HG02870 (cell line): ENCODE measurements around the gene SHISA2.
"Not testable (repeated sequence)": the region's sequence is repeated elsewhere in the genome, so short reads cannot be mapped to it uniquely, and the experiment has no call there.

Source experiments
- ATAC-seq: cut with Tn5 transposase; IDR thresholded peaks from one replicate; pipeline ENCODE4 v1.9.1; 2021; ENCODE audit warnings: mild to moderate bottlenecking, moderate library complexity; ENCODE audit not compliant: unreplicated experiment

The SHISA2 gene

DNA sequence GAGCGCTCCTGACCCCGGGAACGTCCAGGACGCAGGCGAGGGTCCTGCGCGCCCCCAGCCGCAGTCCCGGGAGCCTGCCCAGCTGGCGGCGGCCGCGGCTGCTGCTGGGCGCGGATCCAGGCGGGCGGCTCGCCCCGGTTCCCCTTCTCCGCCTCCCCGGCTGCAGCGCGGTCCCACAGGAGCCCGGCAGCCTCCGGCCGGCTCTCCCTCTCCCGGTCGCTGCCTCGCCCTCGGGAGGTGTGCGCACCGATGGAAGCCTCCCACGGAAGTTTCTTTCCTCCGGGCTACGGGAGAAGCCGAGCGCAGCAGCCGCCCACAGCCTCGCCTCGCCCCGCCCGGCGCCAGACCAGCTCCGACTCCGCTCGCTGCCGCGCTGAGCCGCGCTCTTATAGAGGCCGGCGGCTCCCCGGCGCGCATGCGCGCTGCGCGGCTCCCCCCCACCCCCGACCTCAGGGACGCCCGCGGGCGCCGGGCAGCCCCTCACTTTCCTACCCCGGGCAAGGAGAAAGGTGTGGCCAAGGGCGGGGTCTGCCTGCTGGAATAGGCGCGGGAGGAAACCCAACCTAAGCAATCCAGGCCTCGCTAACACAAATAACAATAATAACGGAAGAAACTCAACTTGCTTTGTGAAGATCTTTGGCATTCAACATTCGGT, at the start of gene SHISA2:
SHISA2 (minus strand) TSS at position 360 of the 655 bp plus-strand sequence. CDS start 1,041 bp downstream, outside the sequence.
- ATAC-seq = peak; percentile 51

DNA sequence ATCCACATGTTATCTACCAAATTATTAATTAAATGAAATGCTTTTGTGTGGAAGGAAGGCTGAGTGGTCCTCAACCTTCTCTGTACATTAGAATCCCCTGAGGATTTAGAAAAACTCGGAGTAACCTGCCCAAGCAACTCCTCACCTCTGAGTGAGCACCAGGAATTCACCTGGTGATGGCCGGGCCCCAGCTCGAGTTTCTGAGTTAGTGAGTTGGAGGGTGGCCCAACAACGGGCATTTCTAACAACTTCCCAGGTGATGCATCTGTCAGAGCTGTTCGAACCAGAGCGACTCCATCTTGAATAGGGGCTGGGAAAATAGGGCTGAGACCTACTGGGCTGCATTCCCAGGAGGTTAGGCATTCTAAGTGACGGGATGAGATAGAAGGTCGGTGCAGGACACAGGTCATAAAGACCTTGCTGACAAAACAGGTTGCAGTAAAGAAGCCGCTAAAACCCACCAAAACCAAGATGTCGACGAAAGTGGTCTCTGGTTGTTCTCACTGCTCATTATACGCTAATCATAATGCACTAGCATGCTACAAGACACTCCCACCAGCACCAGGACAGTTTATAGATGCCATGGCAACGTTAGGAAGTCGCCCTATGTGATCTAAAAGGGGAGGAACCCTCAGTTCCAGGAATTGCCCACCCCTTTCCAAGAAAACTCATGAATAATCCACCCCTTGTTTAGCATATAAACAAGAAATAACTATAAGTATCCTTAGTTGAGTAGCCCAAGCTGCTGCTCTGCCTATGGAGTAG, 44.2 kb upstream of the SHISA2 start:
- ATAC-seq = no peak

DNA sequence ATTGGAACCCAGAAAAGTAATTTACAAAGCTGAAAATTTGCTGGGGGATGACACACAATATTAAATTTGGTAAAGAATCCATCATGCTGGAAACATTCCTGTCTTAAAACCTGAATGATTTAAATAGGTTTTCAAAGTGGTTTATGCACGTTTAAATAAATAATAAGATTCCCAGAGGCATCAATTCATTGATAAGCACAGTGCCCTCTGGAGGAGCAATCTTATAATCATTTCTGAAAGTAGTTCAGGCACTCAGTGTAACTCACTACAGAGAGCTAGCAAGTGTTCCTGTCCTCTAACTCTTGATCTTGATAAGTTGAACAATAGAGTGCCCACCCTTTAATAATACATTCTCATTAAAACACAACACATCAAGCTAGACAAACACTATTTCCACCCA, 43.5 kb upstream of the SHISA2 start:
- no peak for ATAC-seq

DNA sequence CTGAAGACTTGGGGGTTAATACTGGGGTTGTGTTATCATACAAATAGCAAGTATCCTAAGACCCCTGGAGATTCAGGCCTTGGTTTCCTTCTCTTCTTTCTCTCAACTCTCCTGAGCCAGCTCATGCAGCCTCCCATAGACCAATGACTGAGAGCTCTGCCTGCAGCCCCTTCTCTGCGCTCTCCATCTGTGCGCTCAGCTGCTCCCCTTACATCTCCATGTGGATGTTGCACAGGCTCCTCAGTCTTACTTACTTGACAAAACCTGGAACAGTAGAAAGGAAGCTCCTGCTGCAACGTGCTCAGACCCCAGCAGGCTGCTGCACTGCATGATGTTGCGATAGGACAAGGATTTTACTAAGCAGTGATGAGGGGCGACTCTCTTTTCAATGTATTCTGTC, 25.0 kb upstream of the SHISA2 start:
- not testable (repeated sequence) for ATAC-seq

DNA sequence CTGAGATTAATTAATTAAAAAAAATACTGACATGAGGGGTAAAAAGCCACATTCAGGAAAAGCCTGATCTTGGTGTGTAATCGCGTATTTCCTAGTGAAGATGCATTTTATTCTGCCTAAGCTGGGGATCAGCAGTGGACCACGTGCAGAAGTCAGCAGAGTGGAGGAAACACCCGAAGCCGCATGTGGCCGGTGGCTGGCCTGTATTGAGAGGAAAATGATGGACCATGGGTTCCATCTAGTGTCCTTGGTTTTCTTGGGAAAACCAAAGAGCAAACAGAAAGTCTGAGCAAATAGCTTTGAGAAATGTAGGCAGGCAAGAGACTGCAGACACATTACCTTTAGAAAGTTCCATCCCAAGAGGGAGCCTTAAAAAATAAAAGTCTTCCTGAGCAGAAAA, 23.7 kb upstream of the SHISA2 start:
- no peak for ATAC-seq

DNA sequence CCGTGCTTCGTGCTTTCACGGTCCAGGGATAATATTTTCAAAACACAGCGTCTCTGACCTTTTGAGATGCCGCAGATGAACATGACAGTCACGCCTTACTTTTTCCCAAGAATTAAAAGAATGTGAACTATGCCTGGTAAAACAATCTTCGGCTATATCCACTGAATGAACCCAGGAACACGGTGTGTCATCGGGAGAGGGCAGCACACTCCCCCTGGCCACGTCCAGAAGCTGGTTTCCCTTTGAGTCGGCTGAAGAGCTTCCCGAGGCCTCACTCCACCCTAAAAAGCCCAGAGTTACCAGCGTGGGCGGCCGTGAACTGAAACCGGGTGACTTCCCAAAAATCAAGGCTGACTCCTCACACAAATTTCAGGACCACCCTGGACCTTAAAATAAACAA, 22.9 kb upstream of the SHISA2 start:
- no peak for ATAC-seq

DNA sequence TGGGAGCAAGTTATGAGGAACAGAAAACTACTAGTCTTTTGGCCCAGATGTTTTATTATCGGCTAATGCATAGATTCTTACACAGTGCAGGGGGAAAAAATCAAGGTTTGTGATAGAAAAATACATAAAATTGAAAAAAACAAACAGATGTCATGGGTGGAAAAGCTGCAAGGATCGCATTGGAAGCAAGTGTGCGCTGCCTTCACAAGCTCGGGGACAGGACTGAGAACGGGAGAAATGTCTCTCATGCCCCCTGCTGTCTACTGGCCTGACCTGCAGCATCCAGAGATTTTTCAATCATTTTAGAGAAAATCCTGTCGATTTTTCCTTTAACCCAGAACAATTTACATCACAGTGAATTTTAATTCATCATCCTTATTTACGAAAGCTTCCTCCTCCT, 20.5 kb upstream of the SHISA2 start:
- ATAC-seq = not testable (repeated sequence)

DNA sequence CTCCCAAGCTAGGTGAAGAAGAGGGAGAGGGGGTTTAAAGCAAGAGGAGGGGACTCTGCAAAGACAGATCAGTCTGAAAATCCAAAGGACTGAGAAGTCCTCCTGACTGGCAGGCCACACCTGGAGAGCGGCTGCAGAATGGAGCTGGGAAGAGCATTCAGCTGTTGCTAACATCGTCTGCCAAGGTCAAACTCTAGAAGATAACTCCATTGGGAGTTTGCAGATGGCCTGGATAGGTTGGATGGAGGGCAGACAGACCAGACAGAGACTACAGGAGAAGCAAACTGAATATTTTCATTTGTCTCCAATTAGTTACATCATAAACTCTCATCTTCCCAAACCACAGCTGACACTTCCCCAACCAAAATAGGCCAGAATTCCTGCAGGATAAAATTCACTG, 19.9 kb upstream of the SHISA2 start:
- ATAC-seq = no peak

DNA sequence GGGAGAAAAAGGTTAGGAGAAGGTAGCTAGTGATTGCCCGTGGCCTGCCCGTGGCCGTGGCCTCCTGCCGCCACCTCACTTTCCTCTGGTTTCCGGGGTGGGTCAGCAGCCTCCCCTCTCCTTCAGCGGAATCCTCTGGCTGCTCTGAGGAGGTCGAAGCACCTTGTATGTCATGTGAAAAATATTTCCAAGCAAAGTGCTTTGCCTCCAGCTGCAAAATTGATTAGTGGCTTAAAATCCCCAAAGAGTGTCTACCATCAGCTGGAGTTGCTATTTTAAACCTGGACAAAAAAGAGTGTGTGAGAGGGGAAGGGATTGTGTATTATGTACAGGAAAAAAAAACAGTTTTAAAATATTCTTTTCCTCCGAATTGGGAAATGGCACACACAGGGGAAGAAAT, 17.8 kb upstream of the SHISA2 start:
- not testable (repeated sequence) for ATAC-seq

DNA sequence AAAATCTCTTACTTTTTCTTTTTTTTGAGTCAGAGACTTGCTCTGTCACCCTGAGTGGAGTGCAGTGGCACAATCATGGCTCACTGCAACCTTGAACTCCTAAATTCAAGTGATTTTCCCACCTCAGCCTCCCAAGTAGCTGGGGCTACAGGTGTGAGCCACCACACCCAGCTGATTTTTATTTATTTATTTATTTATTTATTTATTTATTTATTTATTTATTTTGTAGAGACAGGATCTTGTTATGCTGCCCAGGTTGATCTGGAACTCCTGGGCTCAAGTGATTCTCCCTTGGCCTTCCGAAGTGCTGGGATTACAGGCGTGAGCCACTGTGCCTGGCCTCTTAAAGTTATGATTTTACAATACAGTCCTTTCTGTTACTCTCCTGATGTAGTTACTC, 16.6 kb upstream of the SHISA2 start:
- not testable (repeated sequence) for ATAC-seq

DNA sequence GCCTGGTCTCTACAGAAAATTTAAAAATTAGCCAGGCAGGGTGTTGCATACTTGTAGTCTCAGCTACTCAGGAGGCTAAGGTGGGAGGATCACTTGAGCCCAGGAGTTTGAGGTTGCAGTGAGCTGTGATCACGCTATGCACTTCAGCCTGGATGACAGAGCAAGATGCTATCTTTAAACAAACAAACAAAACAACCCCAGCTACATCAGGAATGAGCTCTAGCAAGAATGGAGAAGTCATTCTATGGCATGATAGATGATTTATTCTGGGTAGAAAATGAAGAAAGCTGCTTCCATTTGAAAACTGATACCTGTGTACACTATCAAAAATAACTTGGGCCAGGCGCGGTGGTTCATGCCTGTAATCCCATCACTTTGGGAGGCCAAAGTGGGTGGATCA, 15.8 kb upstream of the SHISA2 start:
- ATAC-seq = no peak

DNA sequence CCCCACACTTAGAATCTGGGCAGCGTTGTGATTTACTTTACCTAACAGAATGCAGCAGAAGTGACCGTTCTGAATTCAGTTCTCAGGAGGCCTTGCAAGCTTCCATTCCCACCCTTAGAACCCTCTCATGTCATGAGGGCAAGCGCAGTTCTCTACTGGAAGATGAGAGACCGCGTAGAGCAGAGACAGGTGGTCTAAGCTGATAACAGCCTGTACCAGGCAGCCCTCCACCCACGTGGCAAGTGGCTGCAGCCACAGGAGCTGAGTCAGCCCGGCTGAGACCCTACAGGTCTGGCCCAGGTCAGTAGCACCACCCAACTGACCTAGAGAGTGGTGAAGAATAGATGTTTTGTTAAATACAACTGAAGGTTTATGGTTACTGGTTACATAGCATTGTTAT, 14.7 kb upstream of the SHISA2 start:
- ATAC-seq = not testable (repeated sequence)

DNA sequence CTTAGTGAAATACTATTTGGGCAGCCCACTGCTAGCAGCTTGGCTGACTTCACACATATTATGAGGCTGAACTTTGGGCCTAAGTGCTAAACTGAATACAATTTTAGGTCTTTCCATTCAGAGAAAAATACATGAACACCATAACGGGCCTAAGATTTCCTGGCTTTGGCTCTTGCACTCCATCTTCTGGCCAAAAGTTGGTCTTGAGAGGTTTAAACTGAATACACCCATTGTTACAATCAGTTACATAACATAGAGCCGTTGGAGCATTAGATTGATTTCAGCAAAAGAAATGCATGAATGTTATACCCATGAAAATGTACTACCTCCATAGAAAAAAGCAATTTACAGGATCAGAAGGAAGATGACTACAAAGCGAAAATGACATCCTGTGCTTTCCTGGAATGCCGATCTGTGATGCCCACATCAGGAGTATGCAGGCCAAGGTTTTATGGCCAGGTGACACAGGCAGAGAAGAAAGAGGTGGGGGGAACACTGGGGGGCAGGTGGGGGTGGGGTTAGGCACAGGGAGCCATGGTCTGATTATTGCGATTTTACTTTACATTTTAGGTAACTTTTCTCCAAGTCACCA, 11.1 kb upstream of the SHISA2 start:
- no peak for ATAC-seq

DNA sequence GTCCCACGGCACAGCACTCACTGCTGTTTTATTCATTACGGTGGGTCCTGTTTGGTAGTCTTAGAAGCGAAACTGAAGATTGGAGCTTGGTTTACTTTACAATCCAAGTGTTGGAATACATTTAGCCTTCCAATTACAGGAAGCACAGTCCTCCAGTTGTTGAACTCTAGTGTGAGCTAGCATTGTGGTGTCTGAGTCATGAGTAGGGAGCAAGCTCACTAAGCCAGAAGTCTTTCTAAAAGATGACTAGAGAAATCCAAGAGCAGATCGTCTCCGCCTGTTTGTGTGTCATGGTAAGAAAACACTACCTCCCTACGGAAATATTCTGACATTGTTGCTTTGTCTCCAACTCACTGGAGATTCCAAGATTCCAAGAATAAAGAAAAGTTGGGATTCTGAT, 10.1 kb upstream of the SHISA2 start:
- ATAC-seq = no peak

DNA sequence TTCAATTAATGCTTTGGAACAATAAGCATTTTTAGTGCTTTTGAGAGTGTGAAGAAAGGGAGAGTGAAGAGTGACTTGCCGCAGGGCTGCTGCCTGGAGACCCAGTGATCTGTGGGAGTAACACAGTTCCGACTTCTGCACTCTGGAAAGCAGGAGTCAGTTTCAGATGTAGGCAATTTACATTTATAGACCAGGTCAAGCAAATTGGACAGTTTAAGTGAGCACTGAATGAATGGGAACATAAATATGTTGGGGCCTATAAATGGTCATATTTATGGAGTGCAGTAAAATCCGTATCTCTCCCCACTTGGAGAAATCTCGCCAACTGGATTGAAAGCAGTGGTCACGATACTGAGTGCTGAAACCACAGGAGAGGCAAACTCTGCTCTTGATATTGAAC, 9.4 kb upstream of the SHISA2 start:
- ATAC-seq = no peak

DNA sequence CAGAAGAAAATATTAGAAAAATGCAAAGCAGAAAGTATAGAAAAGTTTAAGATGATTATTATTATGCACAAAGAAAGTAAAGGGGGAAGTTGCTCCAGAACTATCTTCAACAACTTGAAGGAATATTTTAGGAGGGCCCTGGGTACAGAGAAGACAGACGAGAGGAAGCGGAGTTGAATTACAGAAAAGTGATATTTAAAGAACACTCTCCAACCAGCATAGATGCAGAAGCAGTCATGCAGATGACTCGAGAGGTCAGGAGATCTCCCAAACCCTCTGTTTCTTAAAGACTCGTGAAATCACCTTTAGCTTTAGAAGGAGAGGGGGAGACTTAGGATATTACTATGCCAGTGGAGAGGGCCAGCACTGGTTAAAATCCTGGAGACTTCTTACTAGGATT, 8.5 kb upstream of the SHISA2 start:
- no peak for ATAC-seq

DNA sequence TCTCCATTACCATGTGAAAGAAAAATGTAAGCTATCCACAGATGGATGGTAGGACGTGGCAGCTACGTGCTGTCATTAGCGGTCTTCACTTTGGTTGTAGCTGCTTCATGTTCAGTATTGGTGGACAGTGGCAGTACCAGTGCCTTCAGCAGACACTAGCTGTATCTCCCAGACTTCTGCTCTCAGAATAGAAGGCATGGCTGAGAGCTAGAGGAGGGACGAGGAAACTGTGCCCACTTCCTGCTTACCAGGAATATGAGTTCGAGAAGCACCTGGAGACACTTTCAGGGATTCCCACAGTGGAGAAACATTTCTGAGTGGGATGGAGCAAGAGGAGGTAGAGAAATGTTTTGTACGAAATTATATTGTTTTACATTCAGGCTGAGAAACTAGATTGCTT, 6.9 kb upstream of the SHISA2 start:
- no peak for ATAC-seq

DNA sequence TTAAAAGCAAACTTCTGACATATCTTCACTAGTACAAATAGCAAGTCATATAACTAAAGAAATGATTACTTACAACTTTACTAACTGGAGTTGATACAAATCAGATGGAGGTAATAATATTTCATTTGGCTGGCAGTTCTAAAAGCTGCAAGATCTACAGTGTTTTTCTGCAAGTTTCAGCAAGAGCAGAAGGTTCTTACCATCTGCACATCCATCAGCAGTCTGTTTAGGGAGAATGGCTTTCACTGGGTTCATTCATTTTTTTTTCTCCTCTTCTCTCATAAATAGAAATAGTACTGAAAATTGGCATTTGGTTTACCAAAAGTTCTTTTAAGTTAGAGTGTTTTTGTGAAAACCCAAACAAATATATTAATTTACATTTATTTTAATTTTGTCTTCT, 3.1 kb upstream of the SHISA2 start:
- ATAC-seq = no peak

DNA sequence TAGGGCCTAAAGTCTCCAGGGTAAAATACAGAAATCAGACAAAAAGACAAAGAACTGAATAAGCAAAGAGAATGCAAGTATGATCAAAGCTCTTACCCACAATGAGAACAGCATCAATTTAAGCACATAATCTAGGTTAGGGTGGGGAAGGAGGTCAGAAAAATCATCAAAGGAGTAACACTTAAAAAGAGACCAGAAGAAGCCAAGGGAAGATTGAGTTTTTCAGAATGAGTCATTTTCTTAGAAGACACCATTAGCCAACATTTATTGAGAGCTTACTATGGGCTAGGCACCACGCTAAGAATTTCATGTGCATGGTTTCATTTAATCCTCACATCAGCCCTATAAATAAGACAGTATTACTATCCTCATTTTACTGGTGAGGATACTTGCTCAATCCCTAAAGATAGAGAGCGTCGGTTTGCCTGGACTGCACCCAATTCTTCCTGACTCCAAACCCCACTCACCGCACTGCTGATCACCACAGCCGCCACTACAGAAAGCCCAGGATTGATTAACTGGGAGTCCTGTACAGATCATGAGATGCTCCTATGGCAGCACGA, 1.7 kb upstream of the SHISA2 start:
- no peak for ATAC-seq

DNA sequence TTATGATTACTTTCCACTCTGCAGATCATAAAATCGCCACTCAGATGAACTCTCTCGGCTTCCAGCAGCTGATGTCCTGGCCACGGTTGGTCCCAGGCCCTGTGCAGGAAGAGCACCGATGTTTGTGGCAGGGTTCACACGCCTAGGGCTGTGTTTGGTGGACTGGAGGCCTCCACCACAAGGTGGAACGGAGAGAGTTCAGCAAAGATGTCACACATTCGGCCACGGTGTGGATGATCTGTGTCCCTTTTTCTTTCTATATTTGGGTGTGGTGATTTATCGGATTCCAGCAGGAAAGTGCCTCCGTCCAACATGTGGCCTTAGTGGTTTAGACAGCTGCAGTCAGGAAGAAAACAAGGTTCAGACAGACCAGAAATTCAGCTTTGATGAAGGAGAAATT, 521 bp upstream of the SHISA2 start:
- ATAC-seq = no peak

DNA sequence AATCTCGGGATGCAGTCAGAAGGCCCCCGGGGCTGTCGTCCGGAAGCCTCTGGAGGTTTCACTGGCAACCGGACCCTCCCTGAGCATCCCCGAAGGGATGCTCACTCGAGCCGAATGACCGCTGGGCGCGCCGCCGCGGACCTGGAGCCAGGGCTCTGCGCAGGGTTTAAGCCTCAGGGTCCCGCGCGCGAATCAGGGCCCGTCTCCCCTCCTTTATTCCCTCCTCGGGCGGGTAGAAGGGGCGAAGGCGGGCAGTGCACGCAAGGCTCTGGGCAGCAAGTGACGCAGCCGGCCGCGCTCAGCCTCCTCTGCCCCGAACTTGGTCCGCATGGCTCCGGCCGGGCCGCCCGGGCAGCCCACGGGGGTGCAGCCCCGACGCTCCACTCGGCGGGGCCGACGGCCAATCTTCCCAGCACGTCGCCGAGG, 572 bp downstream of the SHISA2 start:
- no peak for ATAC-seq
